K562 (cell line): ENCODE data around the gene HES4. TPM values are rescaled to one million over a fixed set of nuclear protein-coding genes. Genes with fewer than 3 reads are reported as not detected.

ENCODE experiments used
- CBX5 ChIP-seq: IDR thresholded peaks from 2 replicates; pipeline ENCODE4 v1.6.1; 2014; ENCODE audit warnings: low read depth, borderline replicate concordance
- CHD4 ChIP-seq: fragments of 200-600 bp; sonication (generic); IDR thresholded peaks from 3 replicates; pipeline ENCODE4 v1.6.1; 2012; ENCODE audit warnings: low read depth, mild to moderate bottlenecking, mixed read lengths, low read length, inconsistent platforms; ENCODE audit not compliant: insufficient read depth, insufficient replicate concordance, poor library complexity, severe bottlenecking
- CREM ChIP-seq: IDR thresholded peaks from 2 replicates; pipeline ENCODE4 v1.6.1; 2014; ENCODE audit warnings: antibody characterized with exemption, low read depth
- GMEB1 ChIP-seq: fragments of 250-450 bp; sonication (Bioruptor Pico); IDR thresholded peaks from 2 replicates; pipeline ENCODE4 v1.4.0; 2020; ENCODE audit warnings: mild to moderate bottlenecking
- GTF2A2 ChIP-seq: IDR thresholded peaks from 2 replicates; pipeline ENCODE4 v1.6.1; 2016; ENCODE audit warnings: mild to moderate bottlenecking, missing genetic modification characterization, missing compliant biosample characterization
- HSF4 ChIP-seq: fragments of 250-450 bp; sonication (Bioruptor Pico); IDR thresholded peaks from 2 replicates; pipeline ENCODE4 v2.1.2; 2022; ENCODE audit warnings: mild to moderate bottlenecking, moderate library complexity, borderline replicate concordance
- KDM4B ChIP-seq, 2 experiments: fragments of 450-650 bp in 1 of 2; sonication (generic) in 1 of 2; IDR thresholded peaks; 2 replicates each; pipeline ENCODE4 v1.6.1; 2016 to 2017; ENCODE audit warnings: borderline replicate concordance in 2 of 2, antibody characterized with exemption in 1 of 2, low read depth in 1 of 2, mild to moderate bottlenecking in 1 of 2
- MAZ ChIP-seq, 2 experiments: fragments of 450-650 bp in 1 of 2; sonication (generic) in 1 of 2; formaldehyde crosslinking; IDR thresholded peaks in 1 of 2; conservative IDR thresholded peaks in 1 of 2; 2 replicates each; pipeline versions ENCODE4 v1.4.0 to v1.5.0; 2020; ENCODE audit warnings: mild to moderate bottlenecking in 1 of 2, missing genetic modification reagents in 1 of 2
- MCM5 ChIP-seq: fragments of 450-650 bp; IDR thresholded peaks from 2 replicates; pipeline ENCODE4 v1.6.1; 2016; ENCODE audit warnings: low read depth
- PTBP1 ChIP-seq: fragments of 200-400 bp; formaldehyde crosslinking; IDR thresholded peaks from 2 replicates; pipeline ENCODE4 v1.6.1; 2017; ENCODE audit warnings: low read depth, low read length
- SRF ChIP-seq, 2 experiments: fragments of 250-450, 450-650 bp in 1 of 2; sonication (Bioruptor Pico) in 1 of 2; sonication (generic) in 1 of 2; formaldehyde crosslinking; IDR thresholded peaks; 2 replicates each; pipeline versions ENCODE4 v1.5.0 to v1.5.1; 2020 to 2022; ENCODE audit warnings: mild to moderate bottlenecking in 1 of 2, missing genetic modification reagents in 1 of 2
- ZBTB5 ChIP-seq: fragments of 450-650 bp; IDR thresholded peaks from 2 replicates; pipeline ENCODE4 v1.6.1; 2017; ENCODE audit warnings: antibody characterized with exemption
- ZFP36 ChIP-seq: fragments of 150-350 bp; IDR thresholded peaks from 2 replicates; pipeline ENCODE4 v1.6.1; 2018; ENCODE audit warnings: low read length, low read depth; ENCODE audit not compliant: partially characterized antibody
- ZNF717 ChIP-seq: fragments of 250-450 bp; sonication (Bioruptor Pico); IDR thresholded peaks from 2 replicates; pipeline ENCODE4 v1.5.0; 2021
- polyA plus RNA-seq, 8 experiments: library from polyadenylated mRNA; depleted of rRNA in 4 of 8; stranded (reverse) in 5 of 8; unstranded in 3 of 8; fragments of >200 nt; fragmentation: Nextera tagmentation in 2 of 8; fragmentation: Illumina TruSeq in 1 of 8; extraction: Ambion mirVana in 2 of 8; extraction: Trizol in 1 of 8; gene quantifications; 2 replicates each; pipeline versions ENCODE4 v1.2.1 to v1.2.3, GENCODE V29; 2011 to 2014; ENCODE audit warnings: inconsistent platforms in 1 of 8, missing spikeins in 1 of 8
- total RNA-seq, 7 experiments: library from RNA; depleted of rRNA in 6 of 7; stranded (reverse); fragments of >200 nt in 6 of 7; fragmentation: Illumina TruSeq in 2 of 7; extraction: Trizol in 2 of 7; gene quantifications; 2 replicates each; pipeline versions ENCODE4 v1.2.1 to v1.2.3, GENCODE V29; 2011 to 2021; ENCODE audit warnings: low replicate concordance in 1 of 7
- TF ChIP-seq, protein P1 (sequence below): fragments of 450-650 bp; IDR thresholded peaks from 2 replicates; pipeline ENCODE4 v1.6.1; 2016; ENCODE audit warnings: low read depth

HES4 gene
- total and polyA plus RNA-seq, 9 of the 15 experiments (the other 6 are each of a cell fraction or from before 2014, with no cell fraction given), result 0.21 to 43.7 (median 5.3) TPM; not detected in 2

- TF ChIP-seq GMEB1 (CRISPR knock-in tag), result no peak
- TF ChIP-seq MAZ (CRISPR knock-in tag; conservative IDR thresholded peaks at IDR 0.05 in 1 of 2, IDR thresholded peaks at IDR 0.05 in 1 of 2), result peak; percentile 53 to 71; a peak in 2 of 4 replicates
- TF ChIP-seq, protein P1, sequence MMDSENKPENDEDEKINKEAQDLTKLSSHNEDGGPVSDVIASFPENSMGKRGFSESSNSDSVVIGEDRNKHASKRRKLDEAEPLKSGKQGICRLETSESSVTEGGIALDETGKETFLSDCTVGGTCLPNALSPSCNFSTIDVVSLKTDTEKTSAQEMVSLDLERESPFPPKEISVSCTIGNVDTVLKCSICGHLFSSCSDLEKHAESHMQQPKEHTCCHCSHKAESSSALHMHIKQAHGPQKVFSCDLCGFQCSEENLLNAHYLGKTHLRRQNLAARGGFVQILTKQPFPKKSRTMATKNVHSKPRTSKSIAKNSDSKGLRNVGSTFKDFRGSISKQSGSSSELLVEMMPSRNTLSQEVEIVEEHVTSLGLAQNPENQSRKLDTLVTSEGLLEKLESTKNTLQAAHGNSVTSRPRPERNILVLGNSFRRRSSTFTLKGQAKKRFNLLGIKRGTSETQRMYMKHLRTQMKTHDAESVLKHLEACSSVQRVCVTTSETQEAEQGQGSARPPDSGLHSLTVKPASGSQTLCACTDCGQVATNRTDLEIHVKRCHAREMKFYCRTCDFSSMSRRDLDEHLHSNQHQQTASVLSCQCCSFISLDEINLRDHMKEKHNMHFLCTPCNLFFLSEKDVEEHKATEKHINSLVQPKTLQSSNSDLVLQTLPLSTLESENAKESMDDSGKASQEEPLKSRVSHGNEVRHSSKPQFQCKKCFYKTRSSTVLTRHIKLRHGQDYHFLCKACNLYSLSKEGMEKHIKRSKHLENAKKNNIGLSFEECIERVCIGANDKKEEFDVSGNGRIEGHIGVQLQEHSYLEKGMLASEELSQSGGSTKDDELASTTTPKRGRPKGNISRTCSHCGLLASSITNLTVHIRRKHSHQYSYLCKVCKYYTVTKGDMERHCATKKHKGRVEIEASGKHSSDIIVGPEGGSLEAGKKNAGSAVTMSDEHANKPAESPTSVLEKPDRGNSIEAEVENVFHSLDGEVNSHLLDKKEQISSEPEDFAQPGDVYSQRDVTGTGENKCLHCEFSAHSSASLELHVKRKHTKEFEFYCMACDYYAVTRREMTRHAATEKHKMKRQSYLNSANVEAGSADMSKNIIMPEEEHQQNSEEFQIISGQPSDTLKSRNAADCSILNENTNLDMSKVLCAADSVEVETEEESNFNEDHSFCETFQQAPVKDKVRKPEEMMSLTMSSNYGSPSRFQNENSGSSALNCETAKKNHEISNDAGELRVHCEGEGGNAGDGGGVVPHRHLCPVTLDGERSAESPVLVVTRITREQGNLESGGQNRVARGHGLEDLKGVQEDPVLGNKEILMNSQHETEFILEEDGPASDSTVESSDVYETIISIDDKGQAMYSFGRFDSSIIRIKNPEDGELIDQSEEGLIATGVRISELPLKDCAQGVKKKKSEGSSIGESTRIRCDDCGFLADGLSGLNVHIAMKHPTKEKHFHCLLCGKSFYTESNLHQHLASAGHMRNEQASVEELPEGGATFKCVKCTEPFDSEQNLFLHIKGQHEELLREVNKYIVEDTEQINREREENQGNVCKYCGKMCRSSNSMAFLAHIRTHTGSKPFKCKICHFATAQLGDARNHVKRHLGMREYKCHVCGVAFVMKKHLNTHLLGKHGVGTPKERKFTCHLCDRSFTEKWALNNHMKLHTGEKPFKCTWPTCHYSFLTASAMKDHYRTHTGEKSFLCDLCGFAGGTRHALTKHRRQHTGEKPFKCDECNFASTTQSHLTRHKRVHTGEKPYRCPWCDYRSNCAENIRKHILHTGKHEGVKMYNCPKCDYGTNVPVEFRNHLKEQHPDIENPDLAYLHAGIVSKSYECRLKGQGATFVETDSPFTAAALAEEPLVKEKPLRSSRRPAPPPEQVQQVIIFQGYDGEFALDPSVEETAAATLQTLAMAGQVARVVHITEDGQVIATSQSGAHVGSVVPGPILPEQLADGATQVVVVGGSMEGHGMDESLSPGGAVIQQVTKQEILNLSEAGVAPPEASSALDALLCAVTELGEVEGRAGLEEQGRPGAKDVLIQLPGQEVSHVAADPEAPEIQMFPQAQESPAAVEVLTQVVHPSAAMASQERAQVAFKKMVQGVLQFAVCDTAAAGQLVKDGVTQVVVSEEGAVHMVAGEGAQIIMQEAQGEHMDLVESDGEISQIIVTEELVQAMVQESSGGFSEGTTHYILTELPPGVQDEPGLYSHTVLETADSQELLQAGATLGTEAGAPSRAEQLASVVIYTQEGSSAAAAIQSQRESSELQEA, result no peak
- no peak for TF ChIP-seq MCM5
- TF ChIP-seq HSF4 (CRISPR knock-in tag), result no peak
- no peak for TF ChIP-seq ZNF717 (CRISPR knock-in tag)
- TF ChIP-seq ZBTB5, result peak; percentile 81
- no peak for TF ChIP-seq CREM
- TF ChIP-seq CBX5, result no peak
- no peak for TF ChIP-seq ZFP36
- TF ChIP-seq KDM4B (IDR thresholded peaks at IDR 0.05; ENCODE audit: borderline replicate concordance in 2 of 2, low read depth in 1 of 2), result 0 out of 4 replicates have a peak, but pooled peaks of 1 of the 2 experiments have one; percentile 20
- no peak for TF ChIP-seq CHD4
- TF ChIP-seq SRF (CRISPR knock-in tag; IDR thresholded peaks at IDR 0.05), result 0 out of 4 replicates have a peak, but pooled peaks of 1 of the 2 experiments have one; percentile 31
- no peak for TF ChIP-seq PTBP1
- TF ChIP-seq GTF2A2 (tag), result no peak
Observed at GRCh38 chr1:1019122-1019999, 19.5 kb upstream of the HES4 start (continued).
